DMS53 treated with DMSO at 0.1 percent for 48 hours (cell line): Measurements from ENCODE around the gene EIF2B5.
A peak's percentile ranks its signal among the peaks of the same experiment; 100 is the strongest.
"Not testable (repeated sequence)": the region's sequence is repeated elsewhere in the genome, so short reads cannot be mapped to it uniquely, and the experiment has no call there.

Experiments
- DNase-seq: peaks from one replicate; lab custom pipeline; 2025; ENCODE audit not compliant: unreplicated experiment; lab: John Stamatoyannopoulos, UW

The EIF2B5 gene

DNA sequence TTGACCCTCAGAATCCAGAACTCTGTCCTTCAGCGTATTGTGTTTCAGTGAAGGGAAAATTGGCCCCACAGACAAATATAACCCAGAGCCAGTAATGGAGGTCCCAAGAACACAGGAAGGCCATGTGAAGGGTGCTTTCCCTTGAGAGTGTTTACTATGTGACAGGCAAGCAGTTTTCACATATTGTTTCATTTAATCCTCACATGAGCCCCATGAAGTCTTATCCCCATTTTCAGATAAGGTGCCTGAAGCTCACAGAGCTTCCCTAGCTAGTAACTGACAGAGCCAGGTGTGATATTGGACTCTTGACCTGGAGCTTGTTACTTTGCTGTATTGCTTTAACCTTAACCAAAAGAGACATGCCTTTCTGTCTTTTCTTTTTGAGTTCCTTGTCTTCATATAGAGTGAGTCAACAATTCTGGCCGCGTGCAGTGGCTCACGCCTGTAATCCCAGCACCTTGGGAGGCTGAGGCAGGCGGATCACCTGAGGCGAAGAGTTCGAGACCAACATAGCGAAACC, 10.7 kb downstream of the EIF2B5 start:
- no peak for DNase-seq

GRCh38 chr3:184148076-184148475, 12.9 kb downstream of the EIF2B5 start:
- no peak for DNase-seq

DNA sequence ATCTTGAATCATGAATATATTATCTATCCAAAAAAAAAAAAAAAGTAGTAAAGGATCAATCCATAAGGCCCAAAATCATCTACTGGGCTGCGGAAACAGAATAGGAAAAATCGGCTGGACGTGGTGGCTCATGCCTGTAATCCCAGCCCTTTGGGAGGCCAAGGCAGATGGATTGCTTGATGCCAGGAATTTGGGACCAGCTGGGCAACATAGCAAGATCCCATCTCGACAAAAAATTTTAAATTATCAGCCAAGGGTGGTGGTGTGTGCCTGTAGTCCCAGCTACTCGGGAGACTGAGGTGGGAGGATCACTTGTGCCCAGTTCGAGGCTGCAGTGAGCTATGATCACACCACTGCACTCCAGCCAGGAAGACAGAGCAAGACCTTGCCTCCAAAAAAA, 14.0 kb downstream of the EIF2B5 start:
- no peak for DNase-seq

DNA sequence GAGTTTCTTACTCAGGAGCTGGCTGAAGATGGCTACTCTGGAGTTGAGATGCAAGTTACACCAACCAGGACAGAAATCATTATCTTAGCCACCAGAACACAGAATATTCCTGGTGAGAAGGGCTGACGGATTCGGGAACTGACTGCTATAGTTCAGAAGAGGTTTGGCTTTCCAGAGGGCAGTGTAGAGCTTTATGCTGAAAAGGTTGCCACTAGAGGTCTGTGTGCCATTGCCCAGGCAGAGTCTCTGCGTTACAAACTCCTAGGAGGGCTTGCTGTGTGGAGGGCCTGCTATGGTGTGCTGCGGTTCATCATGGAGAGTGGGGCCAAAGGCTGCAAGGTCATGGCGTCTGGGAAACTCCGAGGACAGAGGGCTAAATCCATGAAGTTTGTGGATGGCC, 14.6 kb downstream of the EIF2B5 start:
- DNase-seq, result not testable (repeated sequence)

GRCh38 chr3:184154885-184155643, 19.9 kb downstream of the EIF2B5 start, which contains the start of gene DVL3:
Gene DVL3, plus strand, starts transcription at chr3:184155377. Its CDS starts 259 bp downstream, at chr3:184155636.
- DNase-seq, result peak; percentile 44

DNA sequence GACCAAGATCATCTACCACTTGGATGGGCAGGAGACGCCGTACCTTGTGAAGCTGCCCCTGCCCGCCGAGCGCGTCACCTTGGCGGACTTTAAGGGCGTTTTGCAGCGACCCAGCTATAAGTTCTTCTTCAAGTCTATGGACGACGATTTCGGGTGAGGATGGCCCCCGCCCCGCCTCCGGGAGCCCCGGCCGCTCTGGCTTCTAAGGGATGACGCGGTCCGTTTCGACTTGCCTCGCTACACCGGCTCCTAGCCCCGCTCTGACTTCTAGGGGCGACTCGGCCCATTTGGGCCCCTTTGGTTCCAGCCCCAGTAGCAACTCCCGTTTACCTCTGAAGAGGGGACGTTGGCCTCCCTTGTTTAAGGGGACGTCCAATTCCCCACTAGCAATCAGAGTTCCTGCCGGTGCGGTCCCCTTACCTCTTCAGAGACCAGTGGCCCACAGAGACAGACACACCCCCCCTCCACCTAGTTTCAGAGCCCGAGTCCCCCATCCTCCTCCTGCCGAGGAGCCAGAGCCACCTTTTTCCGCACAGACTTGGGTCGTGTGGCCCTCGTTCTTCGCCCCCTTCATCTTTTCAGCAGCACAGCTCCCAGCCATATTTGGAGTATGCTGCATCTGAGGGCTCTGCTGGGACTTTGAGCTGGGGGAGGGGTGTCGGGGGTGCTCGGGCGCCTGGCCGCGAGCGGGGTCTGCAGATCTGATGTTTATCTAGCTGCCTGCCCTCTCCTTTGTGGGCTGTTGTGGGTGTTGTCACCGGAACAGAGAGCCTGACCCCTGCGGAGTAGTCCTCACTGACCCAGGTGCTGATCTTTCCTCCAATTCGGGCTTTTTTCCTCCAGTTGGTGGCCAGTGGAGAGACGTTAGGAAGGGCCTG, 20.7 kb downstream of the EIF2B5 start:
- no peak for DNase-seq

DNA sequence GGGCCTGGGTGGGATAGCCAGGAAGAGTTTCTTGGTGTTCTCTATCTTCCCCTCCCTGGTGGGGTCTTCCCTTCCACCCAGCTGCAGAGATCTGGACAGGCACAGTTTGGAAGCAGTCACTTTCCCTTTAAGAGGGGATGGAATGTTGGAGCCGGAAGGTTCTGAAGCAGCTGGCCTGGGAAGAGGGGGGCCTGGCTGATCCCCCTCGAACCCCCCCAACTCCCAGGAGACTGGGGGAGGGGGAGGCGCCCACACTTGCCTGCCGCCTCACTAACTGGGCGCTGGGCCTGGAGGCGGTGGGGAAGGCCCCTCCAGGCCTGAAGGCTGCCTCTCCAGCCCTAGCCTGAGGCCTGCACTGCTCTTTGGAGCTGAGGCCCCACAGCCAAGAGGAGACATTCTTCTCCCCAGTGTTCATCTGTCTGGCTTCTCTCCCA, 21.4 kb downstream of the EIF2B5 start:
- DNase-seq, result no peak

GRCh38 chr3:184157206-184157605, 22.0 kb downstream of the EIF2B5 start:
- no peak for DNase-seq

GRCh38 chr3:184158404-184158803, 23.2 kb downstream of the EIF2B5 start:
- no peak for DNase-seq

DNA sequence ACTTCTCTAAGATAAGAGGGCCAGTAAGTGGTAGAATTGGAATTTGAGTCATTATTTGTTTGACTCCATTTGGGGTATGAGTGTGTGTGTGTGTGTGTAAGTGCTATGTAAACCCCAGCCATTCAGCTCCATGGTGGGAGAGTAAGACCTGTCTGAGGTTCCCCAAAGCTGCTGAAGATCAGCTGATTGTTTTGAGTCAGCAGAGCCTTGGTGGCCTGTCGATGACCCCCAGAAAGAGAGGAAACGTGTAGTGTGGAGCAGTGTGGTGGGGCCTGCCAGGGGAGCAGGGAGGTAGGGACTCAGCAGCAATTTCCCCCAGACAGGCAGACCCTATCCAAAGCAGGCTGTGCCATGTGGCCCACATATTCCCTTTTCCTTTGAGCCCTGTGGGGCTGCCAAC, 25.3 kb downstream of the EIF2B5 start:
- DNase-seq, result no peak

DNA sequence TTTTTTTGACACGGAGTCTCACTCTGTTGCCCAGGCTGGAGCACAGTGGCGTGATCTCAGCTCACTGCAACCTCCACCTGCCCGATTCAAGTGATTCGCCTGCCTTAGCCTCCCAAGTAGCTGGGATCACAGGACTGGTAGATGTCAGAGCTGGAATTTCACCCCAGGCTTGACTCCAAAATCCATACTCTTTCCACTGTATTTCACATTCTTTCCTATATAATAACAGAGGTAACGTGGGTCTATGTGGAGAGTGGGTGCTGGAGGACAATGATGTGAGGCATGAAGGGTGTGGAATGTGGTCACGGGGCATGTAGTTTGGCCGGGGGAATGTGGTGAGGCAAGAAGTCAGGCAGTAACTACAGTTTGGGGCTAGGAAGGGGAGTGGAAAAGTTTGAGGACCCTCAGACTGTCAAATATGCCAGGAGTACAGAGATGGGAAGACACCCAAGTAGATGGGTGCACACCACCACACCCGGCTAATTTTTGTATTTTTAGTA, 27.5 kb downstream of the EIF2B5 start:
- not testable (repeated sequence) for DNase-seq

- DNase-seq, result no peak
Measured at GRCh38 chr3:184164648-184165330, 29.6 kb downstream of the EIF2B5 start.

GRCh38 chr3:184165543-184165942, 30.4 kb downstream of the EIF2B5 start:
- no peak for DNase-seq

DNA sequence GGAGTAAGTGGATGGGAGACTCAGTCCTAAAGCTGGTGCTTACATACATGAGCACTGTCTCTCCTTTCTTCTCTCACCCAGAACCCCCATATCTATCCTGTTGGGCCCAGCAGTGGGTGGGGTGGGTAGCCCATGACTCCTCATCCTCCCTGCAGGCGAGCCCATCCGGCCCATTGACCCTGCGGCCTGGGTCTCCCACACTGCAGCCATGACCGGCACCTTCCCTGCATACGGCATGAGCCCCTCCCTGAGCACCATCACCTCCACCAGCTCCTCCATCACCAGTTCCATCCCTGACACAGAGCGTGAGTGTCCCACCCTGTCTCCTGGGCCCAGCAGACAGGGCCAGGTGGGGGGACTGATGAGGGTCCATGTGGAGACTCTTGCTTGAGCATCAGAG, 31.5 kb downstream of the EIF2B5 start:
- no peak for DNase-seq

GRCh38 chr3:184167786-184168185, 32.6 kb downstream of the EIF2B5 start:
- DNase-seq, result no peak

- DNase-seq, result no peak
Measured at GRCh38 chr3:184168363-184169120, 33.4 kb downstream of the EIF2B5 start.

GRCh38 chr3:184169896-184170875, 35.0 kb downstream of the EIF2B5 start:
- no peak for DNase-seq

DNA sequence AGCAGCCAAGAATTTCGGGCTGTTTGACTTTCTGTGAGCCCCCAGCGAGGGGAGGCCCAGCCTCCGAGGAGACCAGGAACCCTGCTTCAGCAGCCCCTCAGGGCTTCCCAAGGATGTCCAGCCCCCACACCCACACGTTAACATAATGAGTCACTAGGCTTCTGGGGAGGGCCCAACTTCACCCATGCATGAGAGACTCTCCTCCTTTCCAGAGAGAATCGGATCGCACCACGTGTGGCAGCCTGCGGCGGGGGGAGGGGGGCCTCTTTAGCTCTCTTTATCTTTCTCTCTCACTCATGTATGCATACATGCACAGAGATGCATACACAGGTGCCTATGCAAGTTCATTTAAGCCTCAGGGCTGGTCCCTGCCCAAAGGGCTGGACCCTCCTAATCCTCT, 36.4 kb downstream of the EIF2B5 start:
- no peak for DNase-seq
